HL-60 (cell line): Measurements from ENCODE around the gene KAT6B.

Experiments used
- DNase-seq, 2 experiments: peaks; one replicate each; pipeline ENCODE4 v3.0.0-alpha.2; 2010 to 2020; ENCODE audit warnings: low read depth in 1 of 2, low spot score in 1 of 2
- H3K27ac ChIP-seq: fragments of 250-450 bp; sonication (Bioruptor Pico); replicated peaks from 2 replicates; pipeline ENCODE4 v1.5.1; 2020; ENCODE audit warnings: mild to moderate bottlenecking, moderate library complexity
- H3K27me3 ChIP-seq: fragments of 250-450 bp; sonication (Bioruptor Pico); 2 replicates; pipeline ENCODE4 v1.5.1; 2021; ENCODE audit warnings: mild to moderate bottlenecking, moderate library complexity; ENCODE audit not compliant: insufficient read depth, poor library complexity, severe bottlenecking
- H3K4me3 ChIP-seq: replicated peaks from 2 replicates; pipeline ENCODE4 v1.5.1; 2011; ENCODE audit warnings: mild to moderate bottlenecking, control low read depth, low read length; ENCODE audit not compliant: insufficient read depth
- GABPA ChIP-seq: IDR thresholded peaks from 2 replicates; pipeline ENCODE4 v1.6.1; 2012; ENCODE audit warnings: low read depth
- POLR2AphosphoS5 ChIP-seq: IDR thresholded peaks from 2 replicates; pipeline ENCODE4 v1.6.1; 2012; ENCODE audit warnings: low read depth
- SPI1 ChIP-seq: IDR thresholded peaks from 2 replicates; pipeline ENCODE4 v1.6.1; 2012; ENCODE audit warnings: low read depth, mild to moderate bottlenecking, borderline replicate concordance
- TF ChIP-seq, protein P1 (sequence below): IDR thresholded peaks from one replicate; pipeline ENCODE4 v1.5.1; 2011; ENCODE audit warnings: low read length, control low read depth, inconsistent platforms; ENCODE audit not compliant: insufficient read depth
- TF ChIP-seq, protein P2 (sequence below): IDR thresholded peaks from 2 replicates; pipeline ENCODE4 v1.6.1; 2012; ENCODE audit warnings: low read depth; ENCODE audit not compliant: insufficient replicate concordance

Gene KAT6B

GRCh38 chr10:74995806-74996205 is 169.4 kb downstream of the KAT6B start:
- TF ChIP-seq, protein P1, sequence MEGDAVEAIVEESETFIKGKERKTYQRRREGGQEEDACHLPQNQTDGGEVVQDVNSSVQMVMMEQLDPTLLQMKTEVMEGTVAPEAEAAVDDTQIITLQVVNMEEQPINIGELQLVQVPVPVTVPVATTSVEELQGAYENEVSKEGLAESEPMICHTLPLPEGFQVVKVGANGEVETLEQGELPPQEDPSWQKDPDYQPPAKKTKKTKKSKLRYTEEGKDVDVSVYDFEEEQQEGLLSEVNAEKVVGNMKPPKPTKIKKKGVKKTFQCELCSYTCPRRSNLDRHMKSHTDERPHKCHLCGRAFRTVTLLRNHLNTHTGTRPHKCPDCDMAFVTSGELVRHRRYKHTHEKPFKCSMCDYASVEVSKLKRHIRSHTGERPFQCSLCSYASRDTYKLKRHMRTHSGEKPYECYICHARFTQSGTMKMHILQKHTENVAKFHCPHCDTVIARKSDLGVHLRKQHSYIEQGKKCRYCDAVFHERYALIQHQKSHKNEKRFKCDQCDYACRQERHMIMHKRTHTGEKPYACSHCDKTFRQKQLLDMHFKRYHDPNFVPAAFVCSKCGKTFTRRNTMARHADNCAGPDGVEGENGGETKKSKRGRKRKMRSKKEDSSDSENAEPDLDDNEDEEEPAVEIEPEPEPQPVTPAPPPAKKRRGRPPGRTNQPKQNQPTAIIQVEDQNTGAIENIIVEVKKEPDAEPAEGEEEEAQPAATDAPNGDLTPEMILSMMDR = no peak
- TF ChIP-seq POLR2AphosphoS5 (no peak), GABPA (no peak), SPI1 (no peak)
- TF ChIP-seq, protein P2, sequence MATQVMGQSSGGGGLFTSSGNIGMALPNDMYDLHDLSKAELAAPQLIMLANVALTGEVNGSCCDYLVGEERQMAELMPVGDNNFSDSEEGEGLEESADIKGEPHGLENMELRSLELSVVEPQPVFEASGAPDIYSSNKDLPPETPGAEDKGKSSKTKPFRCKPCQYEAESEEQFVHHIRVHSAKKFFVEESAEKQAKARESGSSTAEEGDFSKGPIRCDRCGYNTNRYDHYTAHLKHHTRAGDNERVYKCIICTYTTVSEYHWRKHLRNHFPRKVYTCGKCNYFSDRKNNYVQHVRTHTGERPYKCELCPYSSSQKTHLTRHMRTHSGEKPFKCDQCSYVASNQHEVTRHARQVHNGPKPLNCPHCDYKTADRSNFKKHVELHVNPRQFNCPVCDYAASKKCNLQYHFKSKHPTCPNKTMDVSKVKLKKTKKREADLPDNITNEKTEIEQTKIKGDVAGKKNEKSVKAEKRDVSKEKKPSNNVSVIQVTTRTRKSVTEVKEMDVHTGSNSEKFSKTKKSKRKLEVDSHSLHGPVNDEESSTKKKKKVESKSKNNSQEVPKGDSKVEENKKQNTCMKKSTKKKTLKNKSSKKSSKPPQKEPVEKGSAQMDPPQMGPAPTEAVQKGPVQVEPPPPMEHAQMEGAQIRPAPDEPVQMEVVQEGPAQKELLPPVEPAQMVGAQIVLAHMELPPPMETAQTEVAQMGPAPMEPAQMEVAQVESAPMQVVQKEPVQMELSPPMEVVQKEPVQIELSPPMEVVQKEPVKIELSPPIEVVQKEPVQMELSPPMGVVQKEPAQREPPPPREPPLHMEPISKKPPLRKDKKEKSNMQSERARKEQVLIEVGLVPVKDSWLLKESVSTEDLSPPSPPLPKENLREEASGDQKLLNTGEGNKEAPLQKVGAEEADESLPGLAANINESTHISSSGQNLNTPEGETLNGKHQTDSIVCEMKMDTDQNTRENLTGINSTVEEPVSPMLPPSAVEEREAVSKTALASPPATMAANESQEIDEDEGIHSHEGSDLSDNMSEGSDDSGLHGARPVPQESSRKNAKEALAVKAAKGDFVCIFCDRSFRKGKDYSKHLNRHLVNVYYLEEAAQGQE = no peak
- Histone ChIP-seq H3K27ac (no peak overlapping the region), H3K4me3 (no peak overlapping the region), H3K27me3 (no peaks in the 10 kb centered on the region)
- no peak for DNase-seq

GRCh38 chr10:74997163-74997562 is 170.8 kb downstream of the KAT6B start:
- Histone ChIP-seq H3K4me3 (no peak overlapping the region), H3K27ac (no peak overlapping the region), H3K27me3 (no peaks in the 10 kb centered on the region)
- DNase-seq = no peak
- TF ChIP-seq, protein P2 = no peak
- TF ChIP-seq SPI1 = no peak
- TF ChIP-seq POLR2AphosphoS5 = no peak
- TF ChIP-seq, protein P1 = no peak
- TF ChIP-seq GABPA = no peak

- no peak for DNase-seq
- Histone ChIP-seq H3K4me3 (no peak overlapping the region), H3K27me3 (no peaks in the 10 kb centered on the region), H3K27ac (no peak overlapping the region)
- TF ChIP-seq GABPA (no peak), SPI1 (no peak), POLR2AphosphoS5 (no peak)
- TF ChIP-seq, protein P1 = no peak
- TF ChIP-seq, protein P2 = no peak
Observed at GRCh38 chr10:75000748-75001321, 174.4 kb downstream of the KAT6B start.
